T-helper 1 cell treated with Interleukin-12 subunit alpha and Interleukin-12 subunit beta and Interleukin-4 antibody, amounts not matched to agents 30 μg/mL and 1 μg/mL, for 36 hours (primary cell): ENCODE data around the gene RNF183.

Source experiments
- H3K27ac Mint-ChIP-seq: one replicate; pipeline ENCODE4 v1.8.0; 2021; ENCODE audit warnings: mild to moderate bottlenecking, mixed read lengths
- H3K27me3 Mint-ChIP-seq: one replicate; pipeline ENCODE4 v1.8.0; 2021; ENCODE audit warnings: low read depth, mixed read lengths
- H3K36me3 Mint-ChIP-seq: one replicate; pipeline ENCODE4 v1.8.0; 2021; ENCODE audit warnings: low read depth, mixed read lengths
- H3K4me1 Mint-ChIP-seq: one replicate; pipeline ENCODE4 v1.8.0; 2021; ENCODE audit warnings: low read depth, mixed read lengths
- H3K4me3 Mint-ChIP-seq: one replicate; pipeline ENCODE4 v1.8.0; 2021; ENCODE audit warnings: mild to moderate bottlenecking, moderate library complexity, mixed read lengths
- H3K9me3 Mint-ChIP-seq: one replicate; pipeline ENCODE4 v1.8.0; 2021; ENCODE audit warnings: mixed read lengths

The RNF183 gene, protein sequence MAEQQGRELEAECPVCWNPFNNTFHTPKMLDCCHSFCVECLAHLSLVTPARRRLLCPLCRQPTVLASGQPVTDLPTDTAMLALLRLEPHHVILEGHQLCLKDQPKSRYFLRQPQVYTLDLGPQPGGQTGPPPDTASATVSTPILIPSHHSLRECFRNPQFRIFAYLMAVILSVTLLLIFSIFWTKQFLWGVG

DNA sequence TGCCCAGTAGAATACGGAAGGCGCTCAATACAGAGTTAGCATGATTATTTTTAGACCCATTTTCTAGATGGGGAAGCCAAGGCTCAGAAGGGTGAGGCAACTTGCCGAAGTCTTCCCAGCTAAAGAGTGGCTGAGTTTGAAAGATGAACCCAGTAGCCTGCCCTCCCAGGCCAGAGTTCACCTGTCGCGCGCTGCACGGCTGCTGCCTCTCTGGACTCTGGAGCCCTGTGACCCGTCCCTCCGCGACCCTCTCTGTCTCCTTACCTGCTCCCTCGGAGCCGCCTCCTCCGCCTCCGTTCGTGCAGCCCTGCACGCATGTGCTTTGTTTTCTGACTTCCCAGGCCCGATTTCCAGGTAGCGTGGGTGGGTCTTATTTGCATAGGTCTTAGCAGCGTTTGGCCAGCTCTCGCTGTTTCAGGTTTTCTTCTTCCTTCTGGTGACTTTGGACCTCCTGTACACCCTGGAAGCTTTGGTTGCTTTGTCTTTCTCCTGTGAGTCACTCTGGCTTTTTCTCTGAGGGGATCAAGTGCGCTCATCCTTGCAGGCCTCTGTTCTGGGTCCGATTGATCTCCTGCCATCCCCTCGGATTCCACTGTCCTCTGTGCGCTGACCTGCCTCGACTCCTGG, at the start of gene RNF183:
Gene RNF183, minus strand, starts transcription at position 585 of the 627 bp plus-strand sequence. CDS start 5,192 bp downstream, outside the sequence.
- Mint-ChIP-seq H3K4me3 (no peak within 1 kb of the TSS), H3K9me3 (no peaks in the 10 kb centered on the region), H3K27ac (no peak within 1 kb of the TSS), H3K4me1 (peaks cover 1% of the 10 kb centered on the region), H3K27me3 (peaks cover 17% of the 10 kb centered on the region), H3K36me3 (no peaks in the 10 kb centered on the region)

DNA sequence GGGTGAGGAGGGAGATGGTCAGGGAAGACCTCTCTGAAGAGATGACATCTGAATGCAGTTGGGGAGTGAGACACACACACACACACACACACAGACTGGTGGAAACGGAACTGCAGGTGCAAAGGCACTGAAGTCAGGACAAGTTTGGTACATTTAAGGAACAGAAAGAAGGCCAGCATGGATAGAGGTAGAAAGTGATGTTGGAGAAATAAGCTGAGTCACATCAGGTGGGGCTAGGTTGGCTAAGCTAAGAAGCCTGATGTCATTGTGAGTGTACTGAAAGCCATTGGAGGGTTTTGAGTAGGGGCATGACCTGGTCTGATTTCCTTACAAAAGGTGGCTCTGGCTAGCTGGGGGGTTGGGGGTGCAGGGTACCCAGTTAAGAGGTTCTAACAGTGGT, 49.2 kb upstream of the RNF183 start:
- no peak overlapping the region for H3K4me3 Mint-ChIP-seq
- no peaks in the 10 kb centered on the region for H3K9me3 Mint-ChIP-seq
- H3K36me3 Mint-ChIP-seq = peaks cover 12% of the 10 kb centered on the region
- peaks cover 37% of the 10 kb centered on the region for H3K4me1 Mint-ChIP-seq
- no peaks in the 10 kb centered on the region for H3K27me3 Mint-ChIP-seq
- peak overlapping the region; percentile 32 for H3K27ac Mint-ChIP-seq

- H3K27ac Mint-ChIP-seq = peak overlapping the region; percentile 4
- peaks cover 39% of the 10 kb centered on the region for H3K4me1 Mint-ChIP-seq
- no peaks in the 10 kb centered on the region for H3K9me3 Mint-ChIP-seq
- no peak overlapping the region for H3K4me3 Mint-ChIP-seq
- H3K27me3 Mint-ChIP-seq = no peaks in the 10 kb centered on the region
- H3K36me3 Mint-ChIP-seq = peaks cover 11% of the 10 kb centered on the region
Observed at GRCh38 chr9:113352006-113352405, 48.8 kb upstream of the RNF183 start.

- H3K27me3 Mint-ChIP-seq = no peaks in the 10 kb centered on the region
Observed at GRCh38 chr9:113350937-113351336, 47.8 kb upstream of the RNF183 start.

DNA sequence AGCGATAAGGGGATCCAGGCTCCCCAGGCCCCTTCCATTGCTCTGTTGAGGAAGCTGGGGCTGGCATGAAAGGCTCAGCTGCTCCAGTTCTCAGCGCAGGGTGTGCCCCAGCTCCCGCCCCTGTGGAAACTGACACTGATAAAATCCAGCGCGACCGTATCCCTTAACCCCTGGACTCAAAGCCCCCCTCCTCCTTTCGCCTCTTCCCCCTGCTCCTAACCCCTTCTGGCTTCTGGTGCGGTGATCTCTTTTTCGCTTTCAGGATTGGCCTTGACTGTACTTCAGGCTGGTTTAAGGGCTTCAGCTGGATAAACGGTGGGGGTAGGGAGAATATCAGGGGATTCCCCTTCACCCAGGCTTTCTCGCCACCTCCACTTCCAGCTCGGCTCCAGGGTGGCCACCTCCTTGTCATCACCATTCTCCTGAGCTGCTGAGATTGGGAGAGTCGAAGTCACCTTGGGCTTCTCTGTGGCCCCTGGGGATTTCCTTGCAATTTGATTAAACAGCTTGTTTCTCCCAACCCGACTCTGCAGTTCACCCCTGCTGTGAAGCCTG, 47.0 kb upstream of the RNF183 start:
- H3K4me1 Mint-ChIP-seq = peaks cover 41% of the 10 kb centered on the region
- no peaks in the 10 kb centered on the region for H3K9me3 Mint-ChIP-seq
- peaks cover 4% of the 10 kb centered on the region for H3K36me3 Mint-ChIP-seq
- H3K4me3 Mint-ChIP-seq = peak overlapping the region; percentile 83
- peak overlapping the region; percentile 86 for H3K27ac Mint-ChIP-seq
- no peaks in the 10 kb centered on the region for H3K27me3 Mint-ChIP-seq

More at GRCh38 chr9:113350937-113351336, 47.8 kb upstream of the RNF183 start:
- Mint-ChIP-seq H3K4me1 (peaks cover 35% of the 10 kb centered on the region), H3K9me3 (no peaks in the 10 kb centered on the region), H3K27ac (peak overlapping the region; percentile 86), H3K36me3 (peaks cover 4% of the 10 kb centered on the region), H3K4me3 (peak overlapping the region; percentile 83)

- H3K4me1 Mint-ChIP-seq = peaks cover 46% of the 10 kb centered on the region
- H3K27me3 Mint-ChIP-seq = no peaks in the 10 kb centered on the region
- peaks cover 4% of the 10 kb centered on the region for H3K36me3 Mint-ChIP-seq
- no peaks in the 10 kb centered on the region for H3K9me3 Mint-ChIP-seq
- peak within 1 kb of the TSS; percentile 83 for H3K4me3 Mint-ChIP-seq
- H3K27ac Mint-ChIP-seq = peak within 1 kb of the TSS; percentile 86
Observed at GRCh38 chr9:113349445-113350094, 46.4 kb upstream of the RNF183 start, which contains the start of gene BSPRY. BSPRY (plus strand) TSS chr9:113349541; CDS start chr9:113349580, 39 bp downstream.

GRCh38 chr9:113349066-113349444, 45.9 kb upstream of the RNF183 start:
- Mint-ChIP-seq H3K36me3 (peaks cover 3% of the 10 kb centered on the region), H3K9me3 (no peaks in the 10 kb centered on the region), H3K4me1 (peaks cover 46% of the 10 kb centered on the region), H3K4me3 (peak overlapping the region; percentile 76), H3K27me3 (no peaks in the 10 kb centered on the region), H3K27ac (peak overlapping the region; percentile 76)

GRCh38 chr9:113348437-113348836, 45.3 kb upstream of the RNF183 start:
- Mint-ChIP-seq H3K27me3 (no peaks in the 10 kb centered on the region), H3K4me1 (peaks cover 51% of the 10 kb centered on the region), H3K4me3 (peak overlapping the region; percentile 63), H3K27ac (peak overlapping the region; percentile 87), H3K36me3 (no peaks in the 10 kb centered on the region), H3K9me3 (peaks cover under 1% of the 10 kb centered on the region)

- Mint-ChIP-seq H3K27ac (peak overlapping the region; percentile 55), H3K4me3 (no peak overlapping the region), H3K27me3 (no peaks in the 10 kb centered on the region), H3K9me3 (peaks cover 3% of the 10 kb centered on the region), H3K36me3 (no peaks in the 10 kb centered on the region), H3K4me1 (peaks cover 52% of the 10 kb centered on the region)
Observed at GRCh38 chr9:113345671-113346070, 42.5 kb upstream of the RNF183 start.

GRCh38 chr9:113345190-113345589, 42.0 kb upstream of the RNF183 start:
- Mint-ChIP-seq H3K4me1 (peaks cover 52% of the 10 kb centered on the region), H3K9me3 (peaks cover 3% of the 10 kb centered on the region), H3K27me3 (no peaks in the 10 kb centered on the region), H3K36me3 (no peaks in the 10 kb centered on the region), H3K27ac (peak overlapping the region; percentile 55), H3K4me3 (no peak overlapping the region)

- peaks cover 3% of the 10 kb centered on the region for H3K9me3 Mint-ChIP-seq
- no peak overlapping the region for H3K4me3 Mint-ChIP-seq
- H3K27ac Mint-ChIP-seq = peak overlapping the region; percentile 54
- H3K27me3 Mint-ChIP-seq = no peaks in the 10 kb centered on the region
- peaks cover 54% of the 10 kb centered on the region for H3K4me1 Mint-ChIP-seq
- no peaks in the 10 kb centered on the region for H3K36me3 Mint-ChIP-seq
Observed at GRCh38 chr9:113343732-113344231, 40.6 kb upstream of the RNF183 start.

GRCh38 chr9:113341712-113342410, 38.7 kb upstream of the RNF183 start:
- H3K9me3 Mint-ChIP-seq = peaks cover 3% of the 10 kb centered on the region
- H3K4me3 Mint-ChIP-seq = peak overlapping the region; percentile 64
- H3K36me3 Mint-ChIP-seq = no peaks in the 10 kb centered on the region
- H3K27ac Mint-ChIP-seq = peak overlapping the region; percentile 86
- peaks cover 47% of the 10 kb centered on the region for H3K4me1 Mint-ChIP-seq
- H3K27me3 Mint-ChIP-seq = no peaks in the 10 kb centered on the region

DNA sequence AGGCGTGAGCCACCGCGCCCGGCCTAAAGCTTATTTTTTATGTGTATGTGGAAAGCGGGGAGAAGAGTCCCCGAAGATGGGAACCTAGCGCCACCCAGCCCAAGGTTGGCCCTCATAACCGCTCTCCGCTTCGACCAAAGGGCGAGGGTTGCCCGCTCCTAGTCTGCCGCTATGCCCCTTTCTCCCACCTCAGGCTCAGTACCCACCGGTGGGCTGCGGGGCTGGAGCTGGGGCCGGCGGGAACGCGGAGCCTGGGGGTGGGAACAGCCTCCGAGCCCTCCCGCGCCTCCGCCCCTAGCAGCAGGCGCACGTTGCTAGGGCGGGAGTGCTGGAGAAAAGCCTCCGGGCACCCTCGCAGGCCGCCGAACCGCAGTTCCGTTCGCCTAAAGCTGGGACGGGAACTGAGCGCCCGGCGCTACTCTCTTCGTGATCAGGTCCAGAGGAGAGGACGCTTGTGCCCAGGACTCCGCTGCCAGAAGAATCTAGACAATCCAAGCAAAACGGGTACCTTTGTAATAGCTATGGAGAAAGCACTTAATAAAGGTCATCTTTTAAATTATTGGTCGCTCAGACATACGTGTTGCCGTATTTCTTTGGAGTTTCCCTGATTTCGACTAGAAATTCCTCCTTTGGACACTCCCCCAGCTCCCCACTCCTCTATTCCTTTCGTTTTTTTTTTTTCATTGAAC, 37.0 kb upstream of the RNF183 start, which contains the start of gene WDR31:
Gene WDR31, minus strand, starts transcription at position 265 of the 689 bp plus-strand sequence. CDS start 8,253 bp downstream, outside the sequence.
- Mint-ChIP-seq H3K27ac (peak within 1 kb of the TSS; percentile 86), H3K27me3 (no peaks in the 10 kb centered on the region), H3K36me3 (no peaks in the 10 kb centered on the region), H3K9me3 (peaks cover 3% of the 10 kb centered on the region), H3K4me3 (peak within 1 kb of the TSS; percentile 86), H3K4me1 (peaks cover 46% of the 10 kb centered on the region)
